Measurements from ENCODE around the gene STMND1. TPM values are rescaled to one million over a fixed set of nuclear protein-coding genes. Genes with fewer than 3 reads are reported as not detected.

Gene STMND1
- total and polyA plus RNA-seq, 2 donors (not counting 1 experiment from before 2014, with no cell fraction given) = not detected

DNA sequence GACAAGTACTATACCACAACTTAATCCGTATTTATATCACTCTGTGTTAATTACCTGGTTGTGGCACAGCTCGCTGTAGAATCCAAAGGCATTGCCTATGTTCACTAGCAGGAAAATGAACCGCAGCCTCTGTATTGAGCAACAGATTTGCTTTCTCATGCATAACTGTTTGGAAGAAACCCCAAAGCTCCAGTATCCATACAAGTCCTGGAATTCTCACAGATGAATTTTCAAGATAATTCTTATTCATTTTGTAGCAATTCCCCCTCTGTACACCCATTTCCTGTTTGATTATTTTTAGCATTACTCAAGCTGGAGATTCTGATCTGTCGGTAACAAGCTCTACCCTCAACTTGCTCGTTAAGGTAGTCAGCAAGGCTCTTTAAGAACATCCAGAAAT lies 63.5 kb downstream of the STMND1 start:
- intact Hi-C loops (cut with micrococcal nuclease) = no loop called here
- H3K36me3 ChIP-seq (replicated peaks in 1 of 2; ENCODE audit: control extremely low read depth in 1 of 2, control insufficient read depth in 1 of 2, extremely low read depth in 1 of 2, insufficient read depth in 2 of 2, low read length in 1 of 2) = no peaks in the 10 kb centered on the region
- CTCF ChIA-PET = no interaction called here
- no peak for TF ChIP-seq EZH2 (IDR thresholded peaks at IDR 0.05; ENCODE audit: borderline replicate concordance, insufficient read depth, low read depth, low read length, poor library complexity, severe bottlenecking)
- TF ChIP-seq, protein P1, sequence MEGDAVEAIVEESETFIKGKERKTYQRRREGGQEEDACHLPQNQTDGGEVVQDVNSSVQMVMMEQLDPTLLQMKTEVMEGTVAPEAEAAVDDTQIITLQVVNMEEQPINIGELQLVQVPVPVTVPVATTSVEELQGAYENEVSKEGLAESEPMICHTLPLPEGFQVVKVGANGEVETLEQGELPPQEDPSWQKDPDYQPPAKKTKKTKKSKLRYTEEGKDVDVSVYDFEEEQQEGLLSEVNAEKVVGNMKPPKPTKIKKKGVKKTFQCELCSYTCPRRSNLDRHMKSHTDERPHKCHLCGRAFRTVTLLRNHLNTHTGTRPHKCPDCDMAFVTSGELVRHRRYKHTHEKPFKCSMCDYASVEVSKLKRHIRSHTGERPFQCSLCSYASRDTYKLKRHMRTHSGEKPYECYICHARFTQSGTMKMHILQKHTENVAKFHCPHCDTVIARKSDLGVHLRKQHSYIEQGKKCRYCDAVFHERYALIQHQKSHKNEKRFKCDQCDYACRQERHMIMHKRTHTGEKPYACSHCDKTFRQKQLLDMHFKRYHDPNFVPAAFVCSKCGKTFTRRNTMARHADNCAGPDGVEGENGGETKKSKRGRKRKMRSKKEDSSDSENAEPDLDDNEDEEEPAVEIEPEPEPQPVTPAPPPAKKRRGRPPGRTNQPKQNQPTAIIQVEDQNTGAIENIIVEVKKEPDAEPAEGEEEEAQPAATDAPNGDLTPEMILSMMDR (IDR thresholded peaks at IDR 0.05) = no peak
- H3K4me2 ChIP-seq (replicated peaks; ENCODE audit: low read depth, low read length, poor library complexity, severe bottlenecking) = no peak overlapping the region
- no peak overlapping the region for H3K4me3 Mint-ChIP-seq
- no peak for ATAC-seq (ENCODE audit: low read depth)
- no peaks in the 10 kb centered on the region for H3K9me3 ChIP-seq (ENCODE audit: control extremely low read depth in 1 of 3, control insufficient read depth in 2 of 3, insufficient read depth in 1 of 3, low read length in 2 of 3)
- H3K79me2 ChIP-seq (ENCODE audit: control insufficient read depth, insufficient read depth, low read length) = no peaks in the 10 kb centered on the region
- no peaks in the 10 kb centered on the region for H3K4me1 Mint-ChIP-seq
- no peak overlapping the region for H3K4me3 ChIP-seq (ENCODE audit: control extremely low read depth in 1 of 5, extremely low read depth in 1 of 5, insufficient read depth in 1 of 5, low read depth in 2 of 5, low read length in 4 of 5)
- peaks cover 16% of the 10 kb centered on the region for H3K27me3 Mint-ChIP-seq
- 100% methylated on average over 2 of the region's 5 CpGs for WGBS (ENCODE audit: insufficient coverage)
- no peaks in the 10 kb centered on the region for H4K20me1 ChIP-seq (ENCODE audit: control insufficient read depth, insufficient read depth, low read length, poor library complexity, severe bottlenecking)
- no peak overlapping the region for H3K27ac Mint-ChIP-seq
- H3K27me3 ChIP-seq (replicated peaks in 1 of 4; ENCODE audit: control extremely low read depth in 1 of 4, control insufficient read depth in 3 of 4, insufficient read depth in 4 of 4, low read length in 3 of 4) = no peaks in the 10 kb centered on the region
- DNase-seq = no peak
- peaks cover 2% of the 10 kb centered on the region for H3K9me3 Mint-ChIP-seq (ENCODE audit: insufficient read depth)
- no peak overlapping the region for H3K27ac ChIP-seq (ENCODE audit: low read length in 2 of 2)
- no peaks in the 10 kb centered on the region for H3K4me1 ChIP-seq (ENCODE audit: control insufficient read depth in 2 of 2, insufficient read depth in 2 of 2, low read length in 2 of 2)
- no peak overlapping the region for H2AFZ ChIP-seq (ENCODE audit: insufficient read depth, low read depth, low read length, poor library complexity, severe bottlenecking)
- H3K9ac ChIP-seq (ENCODE audit: low read length) = no peak overlapping the region
- POLR2A ChIA-PET = no interaction called here

DNA sequence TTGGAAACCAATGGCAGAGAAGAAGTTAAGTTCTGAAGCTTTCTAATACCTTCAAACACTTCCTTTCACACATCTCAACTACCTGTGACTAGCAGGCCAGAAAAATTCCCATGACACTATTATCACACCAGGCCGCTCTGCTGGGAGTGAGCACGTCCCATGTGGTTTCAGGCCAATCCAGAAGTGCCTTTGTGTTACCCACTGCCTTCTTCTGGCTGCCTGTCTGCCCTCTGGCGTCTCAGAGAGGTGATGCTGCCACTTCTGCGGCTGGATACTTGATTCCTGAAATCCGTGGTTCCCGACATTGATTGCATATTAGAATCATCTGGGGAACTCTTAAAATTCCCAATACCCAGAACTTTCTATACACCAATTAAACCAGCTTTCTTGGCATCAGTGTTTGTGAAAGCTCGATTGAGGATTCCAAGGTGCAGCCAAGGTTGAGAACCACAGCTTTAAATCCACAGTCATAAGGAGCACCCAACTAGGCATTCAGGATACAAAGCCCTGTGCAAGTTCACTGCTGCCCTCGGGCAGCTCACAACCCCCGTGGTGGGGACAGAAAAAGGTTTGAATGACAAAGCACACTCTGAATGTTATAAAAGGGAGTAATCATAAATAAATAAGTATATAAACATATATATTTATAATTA lies 65.6 kb downstream of the STMND1 start:
- CTCF ChIA-PET = interaction anchor here (1.4 to 1.8 kb wide), 2 partner anchors 9 to 13 kb away, joined by 3 to 4 read pairs; no protein-coding TSS in a partner anchor

More for the DNA sequence above, 65.6 kb downstream of the STMND1 start:
- Histone ChIP-seq H4K20me1 (ENCODE audit: control insufficient read depth, insufficient read depth, low read length, poor library complexity, severe bottlenecking) (no peaks in the 10 kb centered on the region), H3K27ac (ENCODE audit: low read length in 2 of 2) (no peak overlapping the region), H3K4me2 (replicated peaks; ENCODE audit: low read depth, low read length, poor library complexity, severe bottlenecking) (no peak overlapping the region), H3K9ac (ENCODE audit: low read length) (no peak overlapping the region), H3K9me3 (ENCODE audit: control extremely low read depth in 1 of 3, control insufficient read depth in 2 of 3, insufficient read depth in 1 of 3, low read length in 2 of 3) (no peaks in the 10 kb centered on the region), H3K27me3 (replicated peaks in 1 of 4; ENCODE audit: control extremely low read depth in 1 of 4, control insufficient read depth in 3 of 4, insufficient read depth in 4 of 4, low read length in 3 of 4) (no peaks in the 10 kb centered on the region), H3K4me1 (ENCODE audit: control insufficient read depth in 2 of 2, insufficient read depth in 2 of 2, low read length in 2 of 2) (no peaks in the 10 kb centered on the region), H2AFZ (ENCODE audit: insufficient read depth, low read depth, low read length, poor library complexity, severe bottlenecking) (no peak overlapping the region), H3K4me3 (ENCODE audit: control extremely low read depth in 1 of 5, extremely low read depth in 1 of 5, insufficient read depth in 1 of 5, low read depth in 2 of 5, low read length in 4 of 5) (no peak overlapping the region), H3K36me3 (replicated peaks in 1 of 2; ENCODE audit: control extremely low read depth in 1 of 2, control insufficient read depth in 1 of 2, extremely low read depth in 1 of 2, insufficient read depth in 2 of 2, low read length in 1 of 2) (no peaks in the 10 kb centered on the region), H3K79me2 (ENCODE audit: control insufficient read depth, insufficient read depth, low read length) (no peaks in the 10 kb centered on the region)
- no peak overlapping the region for H3K4me3 Mint-ChIP-seq
- WGBS (ENCODE audit: insufficient coverage) = 63% methylated on average over 5 of the region's 9 CpGs
- POLR2A ChIA-PET = no interaction called here
- no peaks in the 10 kb centered on the region for H3K4me1 Mint-ChIP-seq
- H3K9me3 Mint-ChIP-seq (ENCODE audit: insufficient read depth) = peaks cover 2% of the 10 kb centered on the region
- H3K27ac Mint-ChIP-seq = no peak overlapping the region
- no peaks in the 10 kb centered on the region for H3K27me3 Mint-ChIP-seq
- no peak for TF ChIP-seq EZH2 (IDR thresholded peaks at IDR 0.05; ENCODE audit: borderline replicate concordance, insufficient read depth, low read depth, low read length, poor library complexity, severe bottlenecking)
- TF ChIP-seq, protein P1 (IDR thresholded peaks at IDR 0.05) = no peak
- DNase-seq (no peak), ATAC-seq (ENCODE audit: low read depth) (no peak)
- intact Hi-C loops (cut with micrococcal nuclease) = no loop called here

All from B cell (primary cell).